DMS 273 (cell line): ENCODE measurements around the gene GFRA1.
A peak's percentile ranks its signal among the peaks of the same experiment; 100 is the strongest.

Experiments used
- DNase-seq: peaks from one replicate; lab custom pipeline; 2025; ENCODE audit not compliant: unreplicated experiment; lab: John Stamatoyannopoulos, UW

GFRA1 gene

GRCh38 chr10:116164291-116164690, 108.7 kb downstream of the GFRA1 start:
- no peak for DNase-seq

- no peak for DNase-seq
Measured at GRCh38 chr10:116163333-116164131, 109.5 kb downstream of the GFRA1 start.

GRCh38 chr10:116162851-116163250, 110.2 kb downstream of the GFRA1 start:
- DNase-seq: no peak

- DNase-seq: no peak
Measured at GRCh38 chr10:116160271-116160670, 112.7 kb downstream of the GFRA1 start.

GRCh38 chr10:116159197-116159596, 113.8 kb downstream of the GFRA1 start:
- no peak for DNase-seq

GRCh38 chr10:116158036-116158435, 115.0 kb downstream of the GFRA1 start:
- DNase-seq: peak; percentile 54

- DNase-seq: no peak
Measured at GRCh38 chr10:116157485-116157884, 115.5 kb downstream of the GFRA1 start.

GRCh38 chr10:116156819-116157218, 116.2 kb downstream of the GFRA1 start:
- DNase-seq: no peak

GRCh38 chr10:116155191-116155590, 117.8 kb downstream of the GFRA1 start:
- DNase-seq: no peak

GRCh38 chr10:116154651-116155050, 118.4 kb downstream of the GFRA1 start:
- DNase-seq: no peak

- no peak for DNase-seq
Measured at GRCh38 chr10:116151076-116151475, 121.9 kb downstream of the GFRA1 start.

- no peak for DNase-seq
Measured at GRCh38 chr10:116150606-116151005, 122.4 kb downstream of the GFRA1 start.

- no peak for DNase-seq
Measured at GRCh38 chr10:116147147-116147905, 125.7 kb downstream of the GFRA1 start.

- DNase-seq: no peak
Measured at GRCh38 chr10:116146372-116147140, 126.5 kb downstream of the GFRA1 start.

- peak; percentile 50 for DNase-seq
Measured at GRCh38 chr10:116143673-116144222, 129.3 kb downstream of the GFRA1 start.

- no peak for DNase-seq
Measured at GRCh38 chr10:116141855-116142254, 131.2 kb downstream of the GFRA1 start.

- no peak for DNase-seq
Measured at GRCh38 chr10:116141246-116141645, 131.8 kb downstream of the GFRA1 start.

GRCh38 chr10:116139886-116140285, 133.1 kb downstream of the GFRA1 start:
- DNase-seq: no peak

GRCh38 chr10:116138897-116139296, 134.1 kb downstream of the GFRA1 start:
- DNase-seq: no peak

GRCh38 chr10:116136261-116136660, 136.7 kb downstream of the GFRA1 start:
- no peak for DNase-seq

GRCh38 chr10:116134322-116134721, 138.7 kb downstream of the GFRA1 start:
- DNase-seq: no peak
